K562 (cell line): ENCODE results near the gene FYB1. TPM values are rescaled to one million over a fixed set of nuclear protein-coding genes. Genes with fewer than 3 reads are reported as not detected.

Experiments
- CHD2 ChIP-seq: IDR thresholded peaks from 2 replicates; pipeline ENCODE4 v1.6.1; 2011; ENCODE audit warnings: low read depth, low read length
- CTCF ChIP-seq, 3 experiments: IDR thresholded peaks in 2 of 3; conservative IDR thresholded peaks in 1 of 3; 2 replicates each; pipeline ENCODE4 v1.5.1; 2011 to 2012; ENCODE audit warnings: low read length in 3 of 3, mild to moderate bottlenecking in 3 of 3, control low read depth in 2 of 3, improper control_type of control experiment in 1 of 3, inconsistent platforms in 1 of 3, low read depth in 1 of 3, mixed read lengths in 1 of 3, moderate library complexity in 1 of 3; ENCODE audit not compliant: insufficient read depth in 2 of 3
- DPF2 ChIP-seq: fragments of 450-650 bp; IDR thresholded peaks from 2 replicates; pipeline ENCODE4 v1.6.1; 2016
- FOXK2 ChIP-seq, 2 experiments: fragments of 450-650 bp; IDR thresholded peaks in 1 of 2; conservative IDR thresholded peaks in 1 of 2; 2 replicates each; pipeline ENCODE4 v1.6.1; 2016; ENCODE audit warnings: low read depth in 2 of 2, mild to moderate bottlenecking in 1 of 2
- FUS ChIP-seq: fragments of 200-400 bp; formaldehyde crosslinking; optimal IDR thresholded peaks from 2 replicates; pipeline ENCODE3; 2017; ENCODE audit warnings: low read depth, low read length
- IRF2 ChIP-seq: sonication (generic); formaldehyde crosslinking; IDR thresholded peaks from 2 replicates; pipeline ENCODE4 v1.8.1; 2022; ENCODE audit warnings: mild to moderate bottlenecking, missing genetic modification reagents
- ZHX1 ChIP-seq: fragments of 150-350 bp; conservative IDR thresholded peaks from 2 replicates; pipeline ENCODE4 v1.6.1; 2014; ENCODE audit warnings: low read length
- ZNF764 ChIP-seq: fragments of 250-450 bp; sonication (Bioruptor Pico); IDR thresholded peaks from 2 replicates; pipeline ENCODE4 v1.4.0; 2020; ENCODE audit warnings: low read depth, mild to moderate bottlenecking, moderate library complexity
- polyA plus RNA-seq, 8 experiments: library from polyadenylated mRNA; depleted of rRNA in 4 of 8; stranded (reverse) in 5 of 8; unstranded in 3 of 8; fragments of >200 nt; fragmentation: Nextera tagmentation in 2 of 8; fragmentation: Illumina TruSeq in 1 of 8; extraction: Ambion mirVana in 2 of 8; extraction: Trizol in 1 of 8; gene quantifications; 2 replicates each; pipeline versions ENCODE4 v1.2.1 to v1.2.3, GENCODE V29; 2011 to 2014; ENCODE audit warnings: inconsistent platforms in 1 of 8, missing spikeins in 1 of 8
- total RNA-seq, 7 experiments: library from RNA; depleted of rRNA in 6 of 7; stranded (reverse); fragments of >200 nt in 6 of 7; fragmentation: Illumina TruSeq in 2 of 7; extraction: Trizol in 2 of 7; gene quantifications; 2 replicates each; pipeline versions ENCODE4 v1.2.1 to v1.2.3, GENCODE V29; 2011 to 2021; ENCODE audit warnings: low replicate concordance in 1 of 7
- TF ChIP-seq, protein P1 (sequence below), 2 experiments: fragments of 450-650 bp; IDR thresholded peaks; 2 replicates each; pipeline ENCODE4 v1.6.1; 2016; ENCODE audit warnings: mild to moderate bottlenecking in 2 of 2, borderline replicate concordance in 1 of 2, low read depth in 1 of 2, moderate library complexity in 1 of 2

Gene FYB1
- total and polyA plus RNA-seq, 9 of the 15 experiments (the other 6 are each of a cell fraction or from before 2014, with no cell fraction given): 4.7 to 31.5 (median 9.7) TPM

- no peak for TF ChIP-seq CTCF (IDR thresholded peaks at IDR 0.05 in 2 of 3, conservative IDR thresholded peaks at IDR 0.05 in 1 of 3; ENCODE audit: insufficient read depth in 2 of 3, low read depth in 1 of 3, low read length in 3 of 3)
- no peak for TF ChIP-seq FOXK2 (conservative IDR thresholded peaks at IDR 0.05 in 1 of 2, IDR thresholded peaks at IDR 0.05 in 1 of 2; ENCODE audit: low read depth in 2 of 2)
- no peak for TF ChIP-seq DPF2
- peak; percentile 32; the same call in 1 of the 2 replicates for TF ChIP-seq ZHX1
- TF ChIP-seq, protein P1, sequence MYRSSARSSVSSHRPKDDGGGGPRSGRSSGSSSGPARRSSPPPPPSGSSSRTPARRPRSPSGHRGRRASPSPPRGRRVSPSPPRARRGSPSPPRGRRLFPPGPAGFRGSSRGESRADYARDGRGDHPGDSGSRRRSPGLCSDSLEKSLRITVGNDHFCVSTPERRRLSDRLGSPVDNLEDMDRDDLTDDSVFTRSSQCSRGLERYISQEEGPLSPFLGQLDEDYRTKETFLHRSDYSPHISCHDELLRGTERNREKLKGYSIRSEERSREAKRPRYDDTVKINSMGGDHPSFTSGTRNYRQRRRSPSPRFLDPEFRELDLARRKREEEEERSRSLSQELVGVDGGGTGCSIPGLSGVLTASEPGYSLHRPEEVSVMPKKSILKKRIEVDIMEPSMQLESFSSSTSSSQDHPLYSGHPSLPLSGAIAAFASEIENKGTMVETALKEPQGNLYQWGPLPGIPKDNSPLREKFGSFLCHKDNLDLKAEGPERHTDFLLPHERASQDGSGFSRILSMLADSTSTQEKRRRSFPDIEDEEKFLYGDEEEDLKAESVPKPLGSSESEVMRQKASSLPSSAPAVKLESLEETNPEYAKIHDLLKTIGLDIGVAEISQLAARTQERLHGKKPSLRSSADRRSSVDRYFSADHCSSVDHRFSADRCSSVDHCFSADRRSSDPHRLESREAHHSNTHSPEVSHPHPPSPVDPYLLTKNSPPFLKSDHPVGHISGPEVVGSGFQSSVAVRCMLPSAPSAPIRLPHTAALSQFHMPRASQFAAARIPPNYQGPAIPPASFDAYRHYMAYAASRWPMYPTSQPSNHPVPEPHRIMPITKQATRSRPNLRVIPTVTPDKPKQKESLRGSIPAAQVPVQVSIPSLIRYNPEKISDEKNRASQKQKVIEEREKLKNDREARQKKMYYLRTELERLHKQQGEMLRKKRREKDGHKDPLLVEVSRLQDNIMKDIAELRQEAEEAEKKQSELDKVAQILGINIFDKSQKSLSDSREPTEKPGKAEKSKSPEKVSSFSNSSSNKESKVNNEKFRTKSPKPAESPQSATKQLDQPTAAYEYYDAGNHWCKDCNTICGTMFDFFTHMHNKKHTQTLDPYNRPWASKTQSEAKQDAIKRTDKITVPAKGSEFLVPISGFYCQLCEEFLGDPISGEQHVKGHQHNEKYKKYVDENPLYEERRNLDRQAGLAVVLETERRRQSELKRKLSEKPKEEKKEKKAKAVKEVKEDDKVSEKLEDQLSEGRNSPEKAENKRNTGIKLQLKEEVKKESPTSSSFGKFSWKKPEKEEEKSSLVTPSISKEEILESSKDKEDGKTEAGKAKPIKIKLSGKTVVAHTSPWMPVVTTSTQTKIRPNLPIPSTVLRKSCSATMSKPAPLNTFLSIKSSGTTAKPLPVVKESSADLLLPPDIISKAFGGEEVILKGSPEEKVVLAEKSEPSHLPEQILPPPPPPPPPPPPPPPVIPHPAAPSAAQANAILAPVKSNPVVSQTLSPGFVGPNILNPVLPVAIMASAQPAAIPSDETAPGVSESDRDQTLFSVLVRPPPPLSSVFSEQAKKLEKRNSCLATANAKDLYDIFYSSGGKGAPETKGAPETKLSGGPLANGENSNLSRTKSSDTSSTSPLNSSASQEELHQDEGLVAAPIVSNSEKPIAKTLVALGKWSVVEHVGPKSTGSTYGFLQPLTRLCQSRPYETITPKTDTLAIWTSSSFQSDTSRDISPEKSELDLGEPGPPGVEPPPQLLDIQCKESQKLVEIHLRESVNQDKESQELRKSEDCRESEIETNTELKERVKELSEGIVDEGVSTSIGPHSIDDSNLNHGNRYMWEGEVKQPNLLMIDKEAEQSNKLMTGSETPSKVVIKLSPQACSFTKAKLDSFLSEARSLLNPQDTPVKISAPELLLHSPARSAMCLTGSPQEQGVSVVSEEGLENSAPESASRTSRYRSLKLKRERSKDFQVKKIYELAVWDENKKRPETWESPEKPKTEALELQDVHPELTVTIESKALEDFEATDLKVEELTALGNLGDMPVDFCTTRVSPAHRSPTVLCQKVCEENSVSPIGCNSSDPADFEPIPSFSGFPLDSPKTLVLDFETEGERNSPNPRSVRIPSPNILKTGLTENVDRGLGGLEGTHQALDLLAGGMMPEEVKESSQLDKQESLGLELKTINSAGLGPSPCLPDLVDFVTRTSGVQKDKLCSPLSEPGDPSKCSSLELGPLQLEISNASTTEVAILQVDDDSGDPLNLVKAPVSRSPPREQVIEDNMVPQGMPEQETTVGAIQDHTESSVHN (IDR thresholded peaks at IDR 0.05; ENCODE audit: borderline replicate concordance in 1 of 2, low read depth in 1 of 2): no peak
- no peak for TF ChIP-seq ZNF764 (CRISPR knock-in tag)
- TF ChIP-seq IRF2 (CRISPR knock-in tag): no peak
- TF ChIP-seq FUS: no peak
- no peak for TF ChIP-seq CHD2
- TF ChIP-seq, all 486 proteins: peak for 10
Measured at GRCh38 chr5:39200081-39200480, 19.3 kb downstream of the FYB1 start (continued).
